IMR-90 (cell line): Measurements from ENCODE around the gene LY6G5C. TPM values are rescaled to one million over a fixed set of nuclear protein-coding genes. Genes with fewer than 3 reads are reported as not detected.

Source experiments
- ATAC-seq: fragments of 200-7000 bp; cut with Tn5 transposase; 2 replicates; pipeline ENCODE4 v1.9.1; 2020; ENCODE audit warnings: low read depth, mild to moderate bottlenecking, moderate library complexity
- BruUV-seq: library from RNA; stranded (reverse); fragments of 400-500 nt; replicated peaks from 2 replicates; lab custom pipeline; 2021; lab: Mats Ljungman, UMichigan
- CTCF ChIA-PET: fragments of 300-600 bp; formaldehyde crosslinking; extraction: SDS; loops from one replicate; lab custom pipeline; 2021; ENCODE audit warnings: antibody characterized with exemption; lab: Yijun Ruan, JAX
- POLR2A ChIA-PET: fragments of 300-600 bp; sonication (Branson Sonifier 250); formaldehyde crosslinking; loops from one replicate; lab custom pipeline; 2022; ENCODE audit warnings: antibody characterized with exemption; ENCODE audit not compliant: unreplicated experiment; lab: Charles Lee
- DNase-seq: peaks from one replicate; pipeline ENCODE4 v3.0.0; 2013
- H2AFZ ChIP-seq: replicated peaks from 2 replicates; pipeline ENCODE3; 2013; ENCODE audit warnings: low read length, mild to moderate bottlenecking; ENCODE audit not compliant: poor library complexity
- H2AK5ac ChIP-seq: 2 replicates; pipeline ENCODE4 v1.6.1; 2013; ENCODE audit warnings: low read depth, low read length, inconsistent platforms
- H2AK9ac ChIP-seq: replicated peaks from 2 replicates; pipeline ENCODE3; 2013; ENCODE audit warnings: mild to moderate bottlenecking, low read depth, low read length, moderate library complexity; ENCODE audit not compliant: poor library complexity
- H2BK120ac ChIP-seq: 2 replicates; pipeline ENCODE4 v1.6.1; 2013; ENCODE audit warnings: low read depth, low read length, inconsistent platforms
- H2BK15ac ChIP-seq: 3 replicates; pipeline ENCODE4 v1.6.1; 2013; ENCODE audit warnings: low read depth, low read length, inconsistent platforms
- H2BK20ac ChIP-seq: 2 replicates; pipeline ENCODE4 v1.6.1; 2013; ENCODE audit warnings: low read depth, mild to moderate bottlenecking, inconsistent platforms, low read length, moderate library complexity
- H2BK5ac ChIP-seq: 2 replicates; pipeline ENCODE4 v1.6.1; 2013; ENCODE audit warnings: mild to moderate bottlenecking, low read depth, low read length, inconsistent platforms; ENCODE audit not compliant: poor library complexity, severe bottlenecking
- H3K14ac ChIP-seq: replicated peaks from 2 replicates; pipeline ENCODE4 v1.6.1; 2013; ENCODE audit warnings: low read depth, low read length, inconsistent platforms
- H3K18ac ChIP-seq: 2 replicates; pipeline ENCODE4 v1.6.1; 2013; ENCODE audit warnings: low read depth, low read length, control low read depth
- H3K23ac ChIP-seq: 2 replicates; pipeline ENCODE4 v1.6.1; 2013; ENCODE audit warnings: low read depth, low read length, inconsistent platforms
- H3K27ac ChIP-seq: 2 replicates; pipeline ENCODE4 v1.5.1; 2013; ENCODE audit warnings: mild to moderate bottlenecking, control low read depth, low read length; ENCODE audit not compliant: insufficient read depth
- H3K27me3 ChIP-seq: 2 replicates; pipeline ENCODE4 v1.6.1; 2013; ENCODE audit warnings: low read length; ENCODE audit not compliant: control insufficient read depth, insufficient read depth
- H3K36me3 ChIP-seq: 2 replicates; pipeline ENCODE4 v1.6.1; 2013; ENCODE audit warnings: low read length, mixed read lengths; ENCODE audit not compliant: control insufficient read depth, insufficient read depth
- H3K4ac ChIP-seq: 2 replicates; pipeline ENCODE4 v1.6.1; 2013; ENCODE audit warnings: low read depth, low read length, inconsistent platforms
- H3K4me1 ChIP-seq: 2 replicates; pipeline ENCODE4 v1.6.1; 2013; ENCODE audit warnings: low read length, mixed read lengths; ENCODE audit not compliant: control insufficient read depth, insufficient read depth
- H3K4me2 ChIP-seq: 2 replicates; pipeline ENCODE4 v1.6.1; 2013; ENCODE audit warnings: low read depth, mild to moderate bottlenecking, control low read depth, low read length, moderate library complexity
- H3K4me3 ChIP-seq: 2 replicates; pipeline ENCODE4 v1.5.1; 2013; ENCODE audit warnings: low read depth, mild to moderate bottlenecking, control low read depth, low read length, moderate library complexity; ENCODE audit not compliant: insufficient read depth
- H3K56ac ChIP-seq: 2 replicates; pipeline ENCODE4 v1.6.1; 2013; ENCODE audit warnings: low read length, inconsistent platforms; ENCODE audit not compliant: insufficient read depth; ENCODE audit errors: extremely low read depth
- H3K79me1 ChIP-seq, 2 experiments: 2 replicates each; pipeline ENCODE4 v1.6.1; 2013; ENCODE audit warnings: low read length in 2 of 2, inconsistent platforms in 1 of 2, low read depth in 1 of 2
- H3K9ac ChIP-seq: 2 replicates; pipeline ENCODE4 v1.6.1; 2013; ENCODE audit warnings: low read depth, low read length, control low read depth
- H3K9me1 ChIP-seq: 2 replicates; pipeline ENCODE4 v1.6.1; 2013; ENCODE audit warnings: low read length, inconsistent platforms; ENCODE audit not compliant: insufficient read depth
- H3K9me3 ChIP-seq: 2 replicates; pipeline ENCODE4 v1.6.1; 2013; ENCODE audit warnings: low read length; ENCODE audit not compliant: control insufficient read depth, insufficient read depth
- H4K20me1 ChIP-seq: 2 replicates; pipeline ENCODE4 v1.6.1; 2013; ENCODE audit warnings: low read length, inconsistent platforms; ENCODE audit not compliant: insufficient read depth
- H4K5ac ChIP-seq: 2 replicates; pipeline ENCODE4 v1.6.1; 2013; ENCODE audit warnings: mild to moderate bottlenecking, low read depth, low read length, control low read depth
- H4K8ac ChIP-seq, 2 experiments: 2 replicates each; pipeline ENCODE4 v1.6.1; 2013; ENCODE audit warnings: low read depth in 2 of 2, low read length in 2 of 2, control low read depth in 1 of 2, inconsistent platforms in 1 of 2
- H4K91ac ChIP-seq: 2 replicates; pipeline ENCODE4 v1.6.1; 2013; ENCODE audit warnings: low read depth, low read length, inconsistent platforms; ENCODE audit not compliant: insufficient read depth
- FOS ChIP-seq: fragments of 150-350 bp; IDR thresholded peaks from 2 replicates; pipeline ENCODE4 v1.6.1; 2016; ENCODE audit warnings: low read depth, low read length
- MAZ ChIP-seq: IDR thresholded peaks from 2 replicates; pipeline ENCODE4 v1.6.1; 2012; ENCODE audit warnings: low read depth, mild to moderate bottlenecking, low read length, improper control_type of control experiment, moderate library complexity, borderline replicate concordance
- MXI1 ChIP-seq: IDR thresholded peaks from 2 replicates; pipeline ENCODE4 v1.6.1; 2012; ENCODE audit warnings: low read depth, mild to moderate bottlenecking, low read length, moderate library complexity, borderline replicate concordance
- NFE2L2 ChIP-seq: fragments of 150-350 bp; IDR thresholded peaks from 2 replicates; pipeline ENCODE4 v1.6.1; 2016; ENCODE audit warnings: low read depth, mild to moderate bottlenecking, low read length
- RCOR1 ChIP-seq: IDR thresholded peaks from 2 replicates; pipeline ENCODE4 v1.6.1; 2012; ENCODE audit warnings: mild to moderate bottlenecking, low read length, improper control_type of control experiment; ENCODE audit not compliant: insufficient replicate concordance
- RFX5 ChIP-seq: IDR thresholded peaks from 2 replicates; pipeline ENCODE4 v1.8.0; 2012; ENCODE audit warnings: low read depth, mild to moderate bottlenecking, low read length, moderate library complexity
- WGBS, 2 experiments: methylation state at CpG; one replicate each; pipeline versions ENCODE4 v1.1.5 to v1.1.7; 2013; ENCODE audit warnings: missing lambda C conversion rate in 2 of 2; ENCODE audit not compliant: insufficient read length in 1 of 2; ENCODE audit errors: extremely low coverage in 2 of 2; 5-methylcytosine and 5-hydroxymethylcytosine counted together
- dilution Hi-C: fragments of 300-500 bp; cut with HindIII; formaldehyde crosslinking; loops from one replicate; pipeline ENCODE4 v1.14.3; 2018; ENCODE audit warnings: low sequenced_read_pairs; ENCODE audit not compliant: unreplicated experiment
- in situ Hi-C: fragments of 300-500 bp; cut with MboI; formaldehyde crosslinking; loops from 3 replicates; pipeline ENCODE4 v1.14.3; 2019; ENCODE audit warnings: low sequenced_read_pairs, inconsistent platforms, mixed read lengths
- intact Hi-C: fragments of 100-400 bp; cut with micrococcal nuclease; formaldehyde crosslinking; loops from 2 replicates; pipeline ENCODE4 v1.10.0; 2022
- polyA plus RNA-seq, 3 experiments: library from polyadenylated mRNA; depleted of rRNA; stranded (reverse); fragments of >200 nt; gene quantifications; 2 replicates each; pipeline ENCODE4 v1.2.3, GENCODE V29; 2012; ENCODE audit warnings: low replicate concordance in 1 of 3
- total RNA-seq: library from RNA; depleted of rRNA; stranded (reverse); fragments of >200 nt; gene quantifications from 2 replicates; pipeline ENCODE4 v1.2.3, GENCODE V29; 2012
- TF ChIP-seq, protein P1 (sequence below): fragments of 150-350 bp; IDR thresholded peaks from 2 replicates; pipeline ENCODE4 v1.6.1; 2017; ENCODE audit warnings: mild to moderate bottlenecking, antibody characterized with exemption, low read length, low read depth
- TF ChIP-seq, protein P2 (sequence below): fragments of 150-350 bp; IDR thresholded peaks from 2 replicates; pipeline ENCODE4 v1.6.1; 2016; ENCODE audit warnings: low read depth, mild to moderate bottlenecking, low read length, moderate library complexity, borderline replicate concordance

The LY6G5C gene
- total and polyA plus RNA-seq, 2 of the 4 experiments (the other 2 are of a cell fraction), result 0.18 to 2.0 TPM

DNA sequence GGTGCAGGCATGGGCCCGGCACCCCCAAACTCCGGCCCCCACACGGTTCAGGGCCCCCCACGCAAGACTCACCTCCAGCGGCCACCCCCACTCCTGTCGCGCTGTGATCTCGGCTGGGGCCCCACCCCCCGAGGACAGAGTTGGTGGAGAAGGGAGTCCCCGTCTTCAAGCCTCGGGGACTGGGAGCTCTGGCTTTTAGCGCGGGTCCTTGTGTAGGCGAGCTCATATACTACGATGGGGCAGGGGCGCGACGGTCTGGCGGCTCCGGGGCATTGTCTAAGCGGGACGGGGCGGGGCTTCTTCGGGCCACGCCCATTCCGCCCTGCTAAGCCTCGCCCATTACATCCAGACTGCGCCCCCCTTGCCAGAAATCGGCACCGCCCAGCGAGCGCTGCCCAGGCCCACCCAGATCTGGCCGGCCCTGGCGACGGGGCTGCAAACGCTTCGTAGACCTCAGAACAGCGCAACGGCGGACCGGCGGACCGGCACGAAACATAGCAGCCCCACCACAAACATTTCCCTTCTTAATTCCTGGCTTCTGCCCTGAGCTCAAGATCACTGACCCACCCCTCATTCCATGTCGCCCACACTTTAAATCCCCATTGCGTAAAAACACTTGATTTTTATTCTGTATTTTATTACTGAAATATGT, 49.2 kb upstream of the LY6G5C start:
- peaks cover 5% of the 10 kb centered on the region for H3K9me1 ChIP-seq
- peaks cover 37% of the 10 kb centered on the region for H4K20me1 ChIP-seq
- H3K14ac ChIP-seq, result peak overlapping the region; percentile 75
- peak overlapping the region in 1 of 2 experiments; percentile 75; a peak in 2 of 4 replicates for H4K8ac ChIP-seq
- peak overlapping the region; percentile 81 for H3K9ac ChIP-seq
- H3K4ac ChIP-seq, result peak overlapping the region; percentile 92
- no peak overlapping the region; the same call in 1 of the 2 replicates for H3K56ac ChIP-seq
- H3K23ac ChIP-seq, result no peak overlapping the region
- H3K9me3 ChIP-seq, result no peaks in the 10 kb centered on the region
- 0 out of 2 replicates have a peak overlapping the region, but pooled peaks have one; percentile 6 for H2BK120ac ChIP-seq
- peaks cover 7% of the 10 kb centered on the region for H3K4me1 ChIP-seq
- H3K18ac ChIP-seq, result peak overlapping the region; percentile 18; the same call in 1 of the 2 replicates
- no peak overlapping the region for H2BK15ac ChIP-seq
- intact Hi-C loops (loop anchor here (2.0 kb wide), 3 partner anchors 27 to 101 kb away; partner anchors contain the start of genes ABHD16A and LY6G5C), dilution Hi-C loops (no loop called here), in situ Hi-C loops (no loop called here)
- H3K36me3 ChIP-seq, result peaks cover 50% of the 10 kb centered on the region
- 2% methylated on average over 11 of the region's 46 CpGs; no CpG with 5 or more reads in 1 of the 2 experiments for WGBS, 2 experiments
- peak overlapping the region; percentile 50; the same call in 1 of the 2 replicates for H4K5ac ChIP-seq
- H2BK5ac ChIP-seq, result peak overlapping the region; percentile 83
- peak overlapping the region; percentile 99 for H2AK9ac ChIP-seq
- peak overlapping the region; percentile 63 for H3K4me2 ChIP-seq
- ChIA-PET POLR2A (interaction anchor here (0.6 to 1.0 kb wide), 5 partner anchors 25 to 190 kb away, joined by 3 to 11 read pairs (median 3); partner anchors contain the start of gene HSPA1B), CTCF (interaction anchor here (0.7 to 0.9 kb wide), 2 partner anchors 20 to 41 kb away, joined by 3 read pairs; no protein-coding TSS in a partner anchor)
- peak overlapping the region; percentile 56; the same call in 1 of the 2 replicates for H4K91ac ChIP-seq
- peak overlapping the region; percentile 53 for H2AK5ac ChIP-seq
- peak overlapping the region; percentile 85 for H3K4me3 ChIP-seq
- no TSS peak for BruUV-seq
- H3K27me3 ChIP-seq, result no peaks in the 10 kb centered on the region
- peaks cover 0 to 54% of the 10 kb centered on the region in 2 experiments; a peak in 3 of 4 replicates for H3K79me1 ChIP-seq
- TF ChIP-seq, protein P1, sequence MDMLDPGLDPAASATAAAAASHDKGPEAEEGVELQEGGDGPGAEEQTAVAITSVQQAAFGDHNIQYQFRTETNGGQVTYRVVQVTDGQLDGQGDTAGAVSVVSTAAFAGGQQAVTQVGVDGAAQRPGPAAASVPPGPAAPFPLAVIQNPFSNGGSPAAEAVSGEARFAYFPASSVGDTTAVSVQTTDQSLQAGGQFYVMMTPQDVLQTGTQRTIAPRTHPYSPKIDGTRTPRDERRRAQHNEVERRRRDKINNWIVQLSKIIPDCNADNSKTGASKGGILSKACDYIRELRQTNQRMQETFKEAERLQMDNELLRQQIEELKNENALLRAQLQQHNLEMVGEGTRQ, result no peak
- TF ChIP-seq RCOR1 (no peak), FOS (no peak), RFX5 (no peak), MXI1 (0 out of 2 replicates have a peak, but pooled peaks have one; percentile 17), NFE2L2 (no peak), MAZ (no peak; the same call in 1 of the 2 replicates)
- TF ChIP-seq, protein P2, sequence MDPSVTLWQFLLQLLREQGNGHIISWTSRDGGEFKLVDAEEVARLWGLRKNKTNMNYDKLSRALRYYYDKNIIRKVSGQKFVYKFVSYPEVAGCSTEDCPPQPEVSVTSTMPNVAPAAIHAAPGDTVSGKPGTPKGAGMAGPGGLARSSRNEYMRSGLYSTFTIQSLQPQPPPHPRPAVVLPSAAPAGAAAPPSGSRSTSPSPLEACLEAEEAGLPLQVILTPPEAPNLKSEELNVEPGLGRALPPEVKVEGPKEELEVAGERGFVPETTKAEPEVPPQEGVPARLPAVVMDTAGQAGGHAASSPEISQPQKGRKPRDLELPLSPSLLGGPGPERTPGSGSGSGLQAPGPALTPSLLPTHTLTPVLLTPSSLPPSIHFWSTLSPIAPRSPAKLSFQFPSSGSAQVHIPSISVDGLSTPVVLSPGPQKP, result no peak
- peak overlapping the region; percentile 85 for H3K27ac ChIP-seq
- H2BK20ac ChIP-seq, result no peak overlapping the region
- peak overlapping the region; percentile 96 for H2AFZ ChIP-seq
- peak; percentile 85 for DNase-seq
- peak; percentile 82 for ATAC-seq
